Measurements from ENCODE around the gene NFATC4. TPM values are rescaled to one million over a fixed set of nuclear protein-coding genes. Genes with fewer than 3 reads are reported as not detected.

NFATC4 gene
- total and polyA plus RNA-seq, 10 of the 15 experiments (the other 5 are each of a cell fraction or from before 2014, with no cell fraction given): 0.97 to 14.3 (median 4.9) TPM

GRCh38 chr14:24382064-24382371 lies 14.0 kb downstream of the NFATC4 start:
- FAIRE-seq: no peak
- no peak for TF ChIP-seq SMC3 (IDR thresholded peaks at IDR 0.05; ENCODE audit: borderline replicate concordance, low read length)
- TF ChIP-seq EGR1 (IDR thresholded peaks at IDR 0.05; ENCODE audit: borderline replicate concordance in 1 of 2, low read depth in 2 of 2, low read length in 2 of 2): no peak
- TF ChIP-seq SRF (IDR thresholded peaks at IDR 0.05; ENCODE audit: low read depth in 2 of 2, low read length in 2 of 2): no peak
- no peak for TF ChIP-seq MEF2B (IDR thresholded peaks at IDR 0.05; ENCODE audit: partially characterized antibody, poor library complexity, severe bottlenecking)
- no peak for TF ChIP-seq TCF3 (IDR thresholded peaks at IDR 0.05; ENCODE audit: borderline replicate concordance, insufficient read depth, low read depth, low read length)
- no peak for TF ChIP-seq ATF3 (IDR thresholded peaks at IDR 0.05; ENCODE audit: borderline replicate concordance, extremely low read depth, low read depth, low read length)
- TF ChIP-seq MTA3 (IDR thresholded peaks at IDR 0.05; ENCODE audit: borderline replicate concordance, low read length): no peak
- no peak for TF ChIP-seq BHLHE40 (IDR thresholded peaks at IDR 0.05; ENCODE audit: borderline replicate concordance in 1 of 2, low read depth in 2 of 2, low read length in 1 of 2)
- no peak for TF ChIP-seq RUNX3 (IDR thresholded peaks at IDR 0.05; ENCODE audit: low read length)
- TF ChIP-seq STAT3 (IDR thresholded peaks at IDR 0.05; ENCODE audit: low read depth, low read length): no peak
- TF ChIP-seq RAD51 (IDR thresholded peaks at IDR 0.05): no peak
- no peak for TF ChIP-seq TBL1XR1 (IDR thresholded peaks at IDR 0.05; ENCODE audit: low read depth, low read length)
- ChIA-PET SMC1A (ENCODE audit: uncharacterized antibody, unreplicated experiment) (interaction anchor here (1.4 kb wide), 1 partner anchor 29 kb away, joined by 4 read pairs; no protein-coding TSS in a partner anchor), RAD21 (ENCODE audit: unreplicated experiment) (interaction anchor here (1.1 to 1.5 kb wide), 2 partner anchors 16 to 50 kb away, joined by 3 to 7 read pairs; no protein-coding TSS in a partner anchor), POLR2A (interaction anchor here (1.2 kb wide), 1 partner anchor 14 kb away, joined by 3 read pairs; the partner anchor contains the start of gene NFATC4), CTCF (interaction anchor here (1.4 to 1.6 kb wide), 3 partner anchors 17 to 75 kb away, joined by 3 to 5 read pairs (median 3); no protein-coding TSS in a partner anchor)
- H3K9me3 ChIP-seq (replicated peaks; ENCODE audit: control insufficient read depth, insufficient read depth, low read length): no peaks in the 10 kb centered on the region
- H3K4me1 ChIP-seq (ENCODE audit: control insufficient read depth, insufficient read depth, low read length): no peaks in the 10 kb centered on the region
- in situ Hi-C loops (cut with MboI) (no loop called here), intact Hi-C loops (cut with micrococcal nuclease; ENCODE audit: unreplicated experiment) (no loop called here)
- H3K4me2 ChIP-seq (ENCODE audit: control insufficient read depth, insufficient read depth): no peak overlapping the region
- no peak overlapping the region for H2AFZ ChIP-seq (ENCODE audit: control insufficient read depth, low read depth, low read length)
- H3K27me3 ChIP-seq (replicated peaks in 1 of 2; ENCODE audit: control insufficient read depth in 2 of 2, insufficient read depth in 2 of 2, low read length in 1 of 2): no peaks in the 10 kb centered on the region; a peak in 1 of 4 replicates
- ATAC-seq: no peak
- H3K27ac ChIP-seq (ENCODE audit: control insufficient read depth, insufficient read depth): no peak overlapping the region
- WGBS (ENCODE audit: insufficient coverage, insufficient replicate concordance, low lambda C conversion rate, missing lambda C conversion rate): 19% methylated on average over 4 of the region's 4 CpGs
- H3K79me2 ChIP-seq (ENCODE audit: control insufficient read depth, insufficient read depth, low read length): no peaks in the 10 kb centered on the region
- no peak overlapping the region for H3K9ac ChIP-seq (ENCODE audit: control insufficient read depth, insufficient read depth, low read length)
- H3K4me3 ChIP-seq: no peak overlapping the region
- no TSS peak for BruUV-seq (replicated peaks)
- H3K36me3 ChIP-seq (ENCODE audit: control insufficient read depth in 2 of 2, insufficient read depth in 2 of 2, low read length in 1 of 2): no peaks in the 10 kb centered on the region
- H4K20me1 ChIP-seq (ENCODE audit: control insufficient read depth, insufficient read depth): no peaks in the 10 kb centered on the region
- DNase-seq (ENCODE audit: low read depth, low spot score): no peak
